GM23338 (cell line): ENCODE measurements around the gene TOX2. TPM values are rescaled to one million over a fixed set of nuclear protein-coding genes. Genes with fewer than 3 reads are reported as not detected.

Source experiments
- ATAC-seq: fragments of 200-7000 bp; cut with Tn5 transposase; 3 replicates; pipeline ENCODE4 v1.9.1; 2020
- DNase-seq: peaks from one replicate; pipeline ENCODE4 v3.0.0-alpha.2; 2015; ENCODE audit warnings: low spot score
- H2AFZ ChIP-seq: fragments of 200-600 bp; sonication (generic); 2 replicates; pipeline ENCODE4 v1.8.0; 2016; ENCODE audit warnings: antibody characterized with exemption, mild to moderate bottlenecking, moderate library complexity
- H3F3A ChIP-seq: fragments of 200-600 bp; sonication (generic); replicated peaks from 2 replicates; pipeline ENCODE4 v1.8.0; 2017; ENCODE audit warnings: antibody characterized with exemption, mixed run types, low read depth
- H3K27ac ChIP-seq: fragments of 200-600 bp; sonication (generic); 2 replicates; pipeline ENCODE4 v1.6.1; 2016; ENCODE audit warnings: low read depth
- H3K27me3 ChIP-seq: fragments of 200-600 bp; sonication (generic); 2 replicates; pipeline ENCODE4 v1.8.0; 2016; ENCODE audit warnings: mild to moderate bottlenecking, mixed run types, moderate library complexity; ENCODE audit not compliant: insufficient read depth
- H3K36me3 ChIP-seq: fragments of 200-600 bp; sonication (generic); 2 replicates; pipeline ENCODE4 v1.8.0; 2016; ENCODE audit warnings: mild to moderate bottlenecking; ENCODE audit not compliant: insufficient read depth
- H3K4me1 ChIP-seq: fragments of 200-600 bp; sonication (generic); 2 replicates; pipeline ENCODE4 v1.8.0; 2016; ENCODE audit warnings: mild to moderate bottlenecking, moderate library complexity; ENCODE audit not compliant: insufficient read depth
- H3K4me2 ChIP-seq: fragments of 200-600 bp; sonication (generic); 2 replicates; pipeline ENCODE4 v1.7.1; 2017; ENCODE audit warnings: mixed run types
- H3K4me3 ChIP-seq: fragments of 200-600 bp; sonication (generic); 2 replicates; pipeline ENCODE4 v1.6.1; 2016; ENCODE audit warnings: mixed run types
- H3K79me2 ChIP-seq: fragments of 200-600 bp; sonication (generic); replicated peaks from 2 replicates; pipeline ENCODE4 v1.8.0; 2017; ENCODE audit warnings: mild to moderate bottlenecking; ENCODE audit not compliant: insufficient read depth
- H3K9me2 ChIP-seq: fragments of 200-600 bp; sonication (generic); 2 replicates; pipeline ENCODE4 v1.8.0; 2017; ENCODE audit not compliant: insufficient read depth
- H4K20me1 ChIP-seq: fragments of 200-600 bp; sonication (generic); replicated peaks from 2 replicates; pipeline ENCODE4 v1.8.0; 2017; ENCODE audit warnings: mild to moderate bottlenecking; ENCODE audit not compliant: insufficient read depth
- H3K27ac Mint-ChIP-seq: 2 replicates; pipeline ENCODE4 v1.8.0; 2020; ENCODE audit warnings: inconsistent platforms, mild to moderate bottlenecking, moderate library complexity, mixed read lengths
- H3K27me3 Mint-ChIP-seq: 3 replicates; pipeline ENCODE4 v1.8.0; 2022; ENCODE audit warnings: low read depth, mild to moderate bottlenecking, moderate library complexity, mixed read lengths, inconsistent platforms; ENCODE audit not compliant: insufficient read depth, poor library complexity
- H3K36me3 Mint-ChIP-seq: 3 replicates; pipeline ENCODE4 v1.8.0; 2021; ENCODE audit warnings: low read depth, mild to moderate bottlenecking, inconsistent platforms, moderate library complexity, mixed read lengths
- H3K4me1 Mint-ChIP-seq: 3 replicates; pipeline ENCODE4 v1.8.0; 2020; ENCODE audit warnings: mild to moderate bottlenecking, inconsistent platforms, mixed read lengths
- H3K4me3 Mint-ChIP-seq: 3 replicates; pipeline ENCODE4 v1.8.0; 2021; ENCODE audit warnings: moderate library complexity, mild to moderate bottlenecking, inconsistent platforms, mixed read lengths
- H3K9me3 Mint-ChIP-seq: 3 replicates; pipeline ENCODE4 v1.8.0; 2020; ENCODE audit warnings: moderate library complexity, mild to moderate bottlenecking, inconsistent platforms, mixed read lengths
- CREB1 ChIP-seq: fragments of 250-450 bp; sonication (Bioruptor Pico); IDR thresholded peaks from 2 replicates; pipeline ENCODE4 v1.5.0; 2020; ENCODE audit warnings: low read depth, mild to moderate bottlenecking, moderate library complexity
- CTCF ChIP-seq, 2 experiments: fragments of 200-600 bp in 1 of 2; sonication (generic) in 1 of 2; conservative IDR thresholded peaks; 2 replicates each; pipeline versions ENCODE4 v1.5.1 to v1.6.1; 2016 to 2017; ENCODE audit warnings: antibody characterized with exemption in 2 of 2, low read depth in 2 of 2, mild to moderate bottlenecking in 2 of 2, moderate library complexity in 1 of 2
- ETS1 ChIP-seq: IDR thresholded peaks from 2 replicates; pipeline ENCODE4 v1.6.1; 2016; ENCODE audit warnings: antibody characterized with exemption
- EZH2 ChIP-seq: fragments of 200-600 bp; sonication (generic); IDR thresholded peaks from one replicate; pipeline ENCODE4 v1.8.0; 2017; ENCODE audit warnings: antibody characterized with exemption, mild to moderate bottlenecking, low read depth; ENCODE audit not compliant: unreplicated experiment
- EZH2phosphoT487 ChIP-seq: fragments of 200-600 bp; sonication (generic); IDR thresholded peaks from one replicate; pipeline ENCODE4 v1.8.1; 2018; ENCODE audit warnings: antibody characterized with exemption; ENCODE audit not compliant: unreplicated experiment
- JUNB ChIP-seq: IDR thresholded peaks from one replicate; pipeline ENCODE4 v1.6.1; 2016; ENCODE audit warnings: antibody characterized with exemption; ENCODE audit not compliant: unreplicated experiment
- NANOG ChIP-seq: IDR thresholded peaks from 2 replicates; pipeline ENCODE4 v1.6.1; 2016; ENCODE audit warnings: antibody characterized with exemption, borderline replicate concordance
- REST ChIP-seq: IDR thresholded peaks from one replicate; pipeline ENCODE4 v1.6.1; 2018; ENCODE audit warnings: antibody characterized with exemption; ENCODE audit not compliant: unreplicated experiment
- ZNF331 ChIP-seq: fragments of 250-450 bp; sonication (Bioruptor Pico); IDR thresholded peaks from 2 replicates; pipeline ENCODE4 v1.5.0; 2020; ENCODE audit warnings: low read depth, mild to moderate bottlenecking, moderate library complexity
- polyA plus RNA-seq: library from polyadenylated mRNA; unstranded; fragments of >200 nt; fragmentation: Nextera tagmentation; extraction: Ambion mirVana; gene quantifications from 2 replicates; pipeline ENCODE4 v1.2.1, GENCODE V29; 2016
- total RNA-seq: library from RNA; depleted of rRNA; stranded (reverse); fragments of >200 nt; shearing (Covaris generic); gene quantifications from 2 replicates; pipeline ENCODE4 v1.2.3, GENCODE V29; 2014

TOX2 gene
- total and polyA plus RNA-seq, 2 experiments from 2014 or later, result 1.4 to 1.5 TPM

GRCh38 chr20:44002861-44003260, 88.2 kb downstream of the TOX2 start (continued):
- TF ChIP-seq ETS1 (no peak), CREB1 (CRISPR knock-in tag) (no peak)

- Mint-ChIP-seq H3K27me3 (peaks cover 4% of the 10 kb centered on the region), H3K36me3 (no peaks in the 10 kb centered on the region), H3K4me3 (no peak overlapping the region), H3K4me1 (no peaks in the 10 kb centered on the region), H3K27ac (no peak overlapping the region), H3K9me3 (no peaks in the 10 kb centered on the region)
- ATAC-seq (no peak), DNase-seq (no peak)
- Histone ChIP-seq H3K4me1 (no peaks in the 10 kb centered on the region), H2AFZ (no peak overlapping the region), H3F3A (no peaks in the 10 kb centered on the region), H3K36me3 (no peaks in the 10 kb centered on the region), H3K4me2 (no peak overlapping the region), H3K4me3 (no peak overlapping the region), H3K79me2 (no peaks in the 10 kb centered on the region), H4K20me1 (no peaks in the 10 kb centered on the region), H3K27me3 (no peaks in the 10 kb centered on the region), H3K27ac (no peak overlapping the region), H3K9me2 (no peaks in the 10 kb centered on the region)
- TF ChIP-seq CTCF (conservative IDR thresholded peaks at IDR 0.05; ENCODE audit: low read depth in 2 of 2) (no peak), REST (no peak), EZH2phosphoT487 (no peak), EZH2 (no peak), NANOG (no peak), JUNB (no peak), CREB1 (CRISPR knock-in tag) (no peak), ZNF331 (no peak), ETS1 (no peak)
These were observed 89.0 kb downstream of the TOX2 start for GRCh38 chr20:44003609-44004008.
